K562 (cell line): ENCODE data around the gene SMAP2. TPM values are rescaled to one million over a fixed set of nuclear protein-coding genes. Genes with fewer than 3 reads are reported as not detected.

Source experiments
- ATAC-seq: fragments of 200-7000 bp; cut with Tn5 transposase; 3 replicates; pipeline ENCODE4 v1.9.1; 2020; ENCODE audit warnings: moderate library complexity
- BruUV-seq: library from RNA; stranded (reverse); fragments of 400-500 nt; replicated peaks from 2 replicates; lab custom pipeline; 2021; lab: Mats Ljungman, UMichigan
- CTCF ChIA-PET: fragments of 300-600 bp; formaldehyde crosslinking; extraction: SDS; loops from one replicate; lab custom pipeline; 2021; ENCODE audit warnings: low intra/inter-chr PET ratio; lab: Yijun Ruan, JAX
- POLR2A ChIA-PET: fragments of 300-600, 350-650 bp; sonication (Branson Sonifier 250); formaldehyde crosslinking; extraction: SDS; loops from one replicate; lab custom pipeline; 2021; ENCODE audit warnings: antibody characterized with exemption, inconsistent platforms; lab: Yijun Ruan, JAX
- DNase-seq, 4 experiments: peaks; one replicate each; pipeline versions ENCODE4 v3.0.0 to v3.0.0-alpha.2; 2011 to 2018; ENCODE audit warnings: low spot score in 3 of 4, mixed read lengths in 3 of 4; ENCODE audit errors: extremely low read depth in 1 of 4
- FAIRE-seq: peaks from 2 replicates; lab custom pipeline; 2011; peaks lifted over from hg19 to GRCh38; lab: Jason Lieb, UNC
- H2AFZ ChIP-seq: 2 replicates; pipeline ENCODE4 v1.6.0; 2011; ENCODE audit warnings: low read depth, low read length, control low read depth, inconsistent platforms
- H3K27ac ChIP-seq: fragments of 200-600 bp; 3 replicates; pipeline ENCODE4 v1.8.0; 2011; ENCODE audit warnings: low read depth, mild to moderate bottlenecking, control low read depth, inconsistent platforms, low read length, moderate library complexity, mixed read lengths; ENCODE audit errors: extremely low read depth
- H3K27me3 ChIP-seq, 2 experiments: fragments of 300-600 bp in 1 of 2; 2 replicates in 1 of 2; 3 replicates in 1 of 2; pipeline versions ENCODE4 v1.6.0 to v1.8.0; 2011; ENCODE audit warnings: inconsistent platforms in 2 of 2, low read length in 2 of 2, mild to moderate bottlenecking in 1 of 2, mixed read lengths in 1 of 2, moderate library complexity in 1 of 2; ENCODE audit not compliant: control insufficient read depth in 2 of 2, insufficient read depth in 2 of 2
- H3K36me3 ChIP-seq: fragments of 300-600 bp; 3 replicates; pipeline ENCODE4 v1.8.0; 2011; ENCODE audit warnings: mild to moderate bottlenecking, low read length, inconsistent platforms; ENCODE audit not compliant: control insufficient read depth, insufficient read depth
- H3K4me1 ChIP-seq, 2 experiments: fragments of 200-600 bp in 1 of 2; replicated peaks in 1 of 2; 2 replicates in 1 of 2; 3 replicates in 1 of 2; pipeline versions ENCODE4 v1.5.1 to v1.8.0; 2011; ENCODE audit warnings: inconsistent platforms in 2 of 2, low read length in 2 of 2, mild to moderate bottlenecking in 1 of 2, mixed read lengths in 1 of 2, moderate library complexity in 1 of 2; ENCODE audit not compliant: control insufficient read depth in 2 of 2, insufficient read depth in 2 of 2
- H3K4me2 ChIP-seq: 2 replicates; pipeline ENCODE4 v1.6.1; 2011; ENCODE audit warnings: low read length, control low read depth, inconsistent platforms, mixed read lengths; ENCODE audit not compliant: insufficient read depth
- H3K4me3 ChIP-seq: fragments of 200-600 bp; sonication (generic), shearing (Covaris generic); 2 replicates; pipeline ENCODE4 v1.5.1; 2016; ENCODE audit warnings: control low read depth, inconsistent platforms
- H3K79me2 ChIP-seq: fragments of 200-600 bp; 3 replicates; pipeline ENCODE4 v1.8.0; 2011; ENCODE audit warnings: low read length, inconsistent platforms; ENCODE audit not compliant: control insufficient read depth, insufficient read depth
- H3K9ac ChIP-seq, 2 experiments: 2 replicates each; pipeline versions ENCODE4 v1.6.0 to v1.6.1; 2011; ENCODE audit warnings: low read depth in 2 of 2, low read length in 2 of 2, control low read depth in 1 of 2, inconsistent platforms in 1 of 2, mild to moderate bottlenecking in 1 of 2, mixed read lengths in 1 of 2; ENCODE audit not compliant: insufficient read depth in 1 of 2
- H3K9me1 ChIP-seq: one replicate; pipeline ENCODE4 v1.6.0; 2011; ENCODE audit warnings: inconsistent platforms, mild to moderate bottlenecking, low read length, moderate library complexity; ENCODE audit not compliant: control insufficient read depth, insufficient read depth
- H3K9me3 ChIP-seq: replicated peaks from 2 replicates; pipeline ENCODE4 v1.5.1; 2011; ENCODE audit warnings: low read depth, low read length, inconsistent platforms; ENCODE audit not compliant: control insufficient read depth, insufficient read depth
- H4K20me1 ChIP-seq: replicated peaks from 2 replicates; pipeline ENCODE4 v1.6.1; 2011; ENCODE audit warnings: low read length, inconsistent platforms, mixed read lengths; ENCODE audit not compliant: control insufficient read depth, insufficient read depth
- NR3C1 ChIP-seq: sonication (generic); formaldehyde crosslinking; IDR thresholded peaks from 2 replicates; pipeline ENCODE4 v1.8.1; 2022; ENCODE audit warnings: missing genetic modification reagents
- WGBS: fragments of 100-300 bp; shearing (Covaris generic); methylation state at CpG from one replicate; pipeline ENCODE4 v1.1.6; 2016; ENCODE audit warnings: low coverage, mixed read lengths; ENCODE audit not compliant: insufficient coverage; ENCODE audit errors: missing lambda C conversion rate; 5-methylcytosine and 5-hydroxymethylcytosine counted together
- in situ Hi-C: fragments of 300-500 bp; cut with MboI; formaldehyde crosslinking; loops from 4 replicates; pipeline ENCODE4 v1.15.0; 2018; ENCODE audit warnings: inconsistent platforms, mixed read lengths
- intact Hi-C: fragments of 100-400 bp; cut with micrococcal nuclease; formaldehyde crosslinking; loops from 2 replicates; pipeline ENCODE4 v1.14.2; 2022
- polyA plus RNA-seq, 8 experiments: library from polyadenylated mRNA; depleted of rRNA in 4 of 8; stranded (reverse) in 5 of 8; unstranded in 3 of 8; fragments of >200 nt; fragmentation: Nextera tagmentation in 2 of 8; fragmentation: Illumina TruSeq in 1 of 8; extraction: Ambion mirVana in 2 of 8; extraction: Trizol in 1 of 8; gene quantifications; 2 replicates each; pipeline versions ENCODE4 v1.2.1 to v1.2.3, GENCODE V29; 2011 to 2014; ENCODE audit warnings: inconsistent platforms in 1 of 8, missing spikeins in 1 of 8
- total RNA-seq, 7 experiments: library from RNA; depleted of rRNA in 6 of 7; stranded (reverse); fragments of >200 nt in 6 of 7; fragmentation: Illumina TruSeq in 2 of 7; extraction: Trizol in 2 of 7; gene quantifications; 2 replicates each; pipeline versions ENCODE4 v1.2.1 to v1.2.3, GENCODE V29; 2011 to 2021; ENCODE audit warnings: low replicate concordance in 1 of 7
- TF ChIP-seq, protein P1 (sequence below), 2 experiments: fragments of 150-350 bp in 1 of 2; IDR thresholded peaks; 2 replicates each; pipeline ENCODE4 v1.6.1; 2012 to 2016; ENCODE audit warnings: low read depth in 2 of 2, low read length in 2 of 2, mild to moderate bottlenecking in 1 of 2, moderate library complexity in 1 of 2

Gene SMAP2
- total and polyA plus RNA-seq, 9 of the 15 experiments (the other 6 are each of a cell fraction or from before 2014, with no cell fraction given) = 38.7 to 212 (median 94.1) TPM

DNA sequence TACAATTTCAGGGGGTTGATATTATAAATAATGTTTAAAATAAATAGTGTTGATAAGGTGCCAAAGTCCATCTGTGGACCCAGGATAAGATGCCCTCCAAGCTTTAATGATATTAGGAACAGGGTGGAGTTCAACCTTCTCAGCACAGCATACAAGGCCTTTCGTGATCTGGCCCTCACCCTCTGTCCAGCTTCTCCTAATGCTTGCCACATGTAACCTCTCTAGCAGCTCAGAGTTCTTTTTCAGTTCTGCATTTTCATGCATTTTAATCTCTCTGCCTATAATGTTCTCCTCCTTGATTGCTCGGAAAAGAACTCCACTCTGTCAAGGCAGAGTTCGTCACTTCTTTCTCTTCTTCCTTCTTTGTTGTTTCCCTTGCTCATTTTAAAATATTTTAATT, 21.4 kb upstream of the SMAP2 start:
- no peak overlapping the region for H3K4me3 ChIP-seq
- intact Hi-C loops = no loop called here
- no peaks in the 10 kb centered on the region for H4K20me1 ChIP-seq
- no peak for TF ChIP-seq NR3C1 (CRISPR knock-in tag)
- TF ChIP-seq, protein P1, sequence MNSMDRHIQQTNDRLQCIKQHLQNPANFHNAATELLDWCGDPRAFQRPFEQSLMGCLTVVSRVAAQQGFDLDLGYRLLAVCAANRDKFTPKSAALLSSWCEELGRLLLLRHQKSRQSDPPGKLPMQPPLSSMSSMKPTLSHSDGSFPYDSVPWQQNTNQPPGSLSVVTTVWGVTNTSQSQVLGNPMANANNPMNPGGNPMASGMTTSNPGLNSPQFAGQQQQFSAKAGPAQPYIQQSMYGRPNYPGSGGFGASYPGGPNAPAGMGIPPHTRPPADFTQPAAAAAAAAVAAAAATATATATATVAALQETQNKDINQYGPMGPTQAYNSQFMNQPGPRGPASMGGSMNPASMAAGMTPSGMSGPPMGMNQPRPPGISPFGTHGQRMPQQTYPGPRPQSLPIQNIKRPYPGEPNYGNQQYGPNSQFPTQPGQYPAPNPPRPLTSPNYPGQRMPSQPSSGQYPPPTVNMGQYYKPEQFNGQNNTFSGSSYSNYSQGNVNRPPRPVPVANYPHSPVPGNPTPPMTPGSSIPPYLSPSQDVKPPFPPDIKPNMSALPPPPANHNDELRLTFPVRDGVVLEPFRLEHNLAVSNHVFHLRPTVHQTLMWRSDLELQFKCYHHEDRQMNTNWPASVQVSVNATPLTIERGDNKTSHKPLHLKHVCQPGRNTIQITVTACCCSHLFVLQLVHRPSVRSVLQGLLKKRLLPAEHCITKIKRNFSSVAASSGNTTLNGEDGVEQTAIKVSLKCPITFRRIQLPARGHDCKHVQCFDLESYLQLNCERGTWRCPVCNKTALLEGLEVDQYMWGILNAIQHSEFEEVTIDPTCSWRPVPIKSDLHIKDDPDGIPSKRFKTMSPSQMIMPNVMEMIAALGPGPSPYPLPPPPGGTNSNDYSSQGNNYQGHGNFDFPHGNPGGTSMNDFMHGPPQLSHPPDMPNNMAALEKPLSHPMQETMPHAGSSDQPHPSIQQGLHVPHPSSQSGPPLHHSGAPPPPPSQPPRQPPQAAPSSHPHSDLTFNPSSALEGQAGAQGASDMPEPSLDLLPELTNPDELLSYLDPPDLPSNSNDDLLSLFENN (IDR thresholded peaks at IDR 0.05; ENCODE audit: low read depth in 2 of 2, low read length in 2 of 2) = no peak
- TF ChIP-seq, all 486 proteins: peak for 0
- no peaks in the 10 kb centered on the region for H3K9me1 ChIP-seq
- H3K79me2 ChIP-seq = no peaks in the 10 kb centered on the region
- in situ Hi-C loops = no loop called here
- no peak overlapping the region for H3K4me2 ChIP-seq
- no TSS peak for BruUV-seq
- no peaks in the 10 kb centered on the region; a peak in 1 of 5 replicates for H3K4me1 ChIP-seq
- H2AFZ ChIP-seq = no peak overlapping the region
- whole genome bisulfite sequencing = 61% methylated on average over 3 of the region's 3 CpGs
- H3K9me3 ChIP-seq = no peaks in the 10 kb centered on the region
- H3K27me3 ChIP-seq = no peaks in the 10 kb centered on the region
- DNase-seq (no peak), ATAC-seq (peak; percentile 25; the same call in 1 of the 3 replicates), FAIRE-seq (no peak)
- POLR2A ChIA-PET = interaction anchor here (0.6 to 1.3 kb wide), 4 partner anchors 7 to 22 kb away, joined by 3 to 4 read pairs (median 3); partner anchors contain the start of gene SMAP2
- H3K27ac ChIP-seq = no peak overlapping the region
- H3K9ac ChIP-seq = no peak overlapping the region
- CTCF ChIA-PET = no interaction called here
- H3K36me3 ChIP-seq = no peaks in the 10 kb centered on the region
